GM12891 (cell line): ENCODE data around the gene B3GALNT2.
"Not testable (repeated sequence)": the region's sequence is repeated elsewhere in the genome, so short reads cannot be mapped to it uniquely, and the experiment has no call there.

ENCODE experiments used
- POLR2A ChIP-seq: IDR thresholded peaks from 2 replicates; pipeline ENCODE4 v1.6.1; 2011; ENCODE audit warnings: low read depth, low read length, control low read depth
- SPI1 ChIP-seq: IDR thresholded peaks from 2 replicates; pipeline ENCODE4 v1.6.1; 2011; ENCODE audit warnings: low read depth, low read length, control low read depth
- TAF1 ChIP-seq: IDR thresholded peaks from 2 replicates; pipeline ENCODE4 v1.6.1; 2011; ENCODE audit warnings: low read depth, low read length, control low read depth

DNA sequence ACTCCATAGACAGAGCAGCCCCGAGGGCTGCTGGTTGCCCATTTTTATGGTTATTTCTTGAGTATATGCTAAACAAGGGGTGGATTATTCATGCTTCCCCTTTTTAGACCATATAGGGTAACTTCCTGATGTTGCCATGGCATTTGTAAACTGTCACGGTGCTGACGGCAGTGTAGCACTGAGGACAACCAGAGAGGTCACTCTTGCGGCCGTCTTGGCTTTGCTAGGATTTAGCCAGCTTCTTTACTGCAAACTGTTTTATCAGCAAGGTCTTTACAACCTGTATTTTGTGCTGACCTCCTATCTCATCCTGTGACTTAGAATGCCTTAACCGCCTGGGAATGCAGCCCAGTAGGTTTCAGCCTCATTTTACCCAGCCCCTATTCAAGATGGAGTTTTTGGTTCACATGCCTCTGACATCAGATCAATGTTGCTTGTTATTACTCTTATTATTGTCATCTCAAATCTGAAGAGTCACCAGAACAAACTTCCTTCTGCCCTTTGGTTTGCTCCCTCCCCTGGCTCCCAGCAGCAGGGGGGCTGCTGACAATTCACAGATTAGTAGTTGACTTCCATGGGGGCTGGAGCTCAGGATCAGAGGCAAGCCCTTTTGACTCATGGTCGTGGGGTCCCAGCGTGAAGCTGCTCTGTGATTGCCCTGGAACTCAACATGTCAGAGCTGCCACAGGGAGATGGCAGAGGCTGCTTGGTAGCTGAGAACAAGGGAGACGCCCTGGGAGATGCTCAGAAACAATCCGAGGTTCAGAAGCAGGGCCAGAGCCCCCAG is 42.3 kb upstream of the B3GALNT2 start:
- TF ChIP-seq SPI1, TAF1, POLR2A: not testable (repeated sequence)
